Measurements from ENCODE around the gene ALG12. TPM values are rescaled to one million over a fixed set of nuclear protein-coding genes. Genes with fewer than 3 reads are reported as not detected.

Gene ALG12
- total RNA-seq, 1 donor = 20.3 TPM

DNA sequence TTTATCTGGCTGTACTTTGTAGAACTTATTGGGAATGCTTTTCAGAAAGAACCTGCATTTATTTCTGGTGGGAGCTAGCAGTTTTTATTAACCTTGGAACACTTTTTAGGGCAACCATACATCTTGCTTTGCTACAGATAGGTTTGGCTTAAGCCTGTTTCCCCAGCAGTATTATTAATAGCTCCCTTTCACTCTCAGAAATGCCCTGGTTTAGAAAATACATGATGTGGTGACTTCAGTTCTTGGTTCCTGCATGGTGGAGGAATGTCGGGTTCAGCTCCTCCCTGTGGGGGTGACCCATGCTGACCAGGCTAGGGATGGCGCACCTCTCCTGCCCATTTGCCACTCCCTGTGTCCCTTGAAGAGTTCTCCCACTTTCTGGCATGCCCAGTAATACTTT lies 36.4 kb downstream of the ALG12 start:
- H3K4me3 ChIP-seq (ENCODE audit: low read depth, low read length) = no peak overlapping the region
- TF ChIP-seq, protein P1, sequence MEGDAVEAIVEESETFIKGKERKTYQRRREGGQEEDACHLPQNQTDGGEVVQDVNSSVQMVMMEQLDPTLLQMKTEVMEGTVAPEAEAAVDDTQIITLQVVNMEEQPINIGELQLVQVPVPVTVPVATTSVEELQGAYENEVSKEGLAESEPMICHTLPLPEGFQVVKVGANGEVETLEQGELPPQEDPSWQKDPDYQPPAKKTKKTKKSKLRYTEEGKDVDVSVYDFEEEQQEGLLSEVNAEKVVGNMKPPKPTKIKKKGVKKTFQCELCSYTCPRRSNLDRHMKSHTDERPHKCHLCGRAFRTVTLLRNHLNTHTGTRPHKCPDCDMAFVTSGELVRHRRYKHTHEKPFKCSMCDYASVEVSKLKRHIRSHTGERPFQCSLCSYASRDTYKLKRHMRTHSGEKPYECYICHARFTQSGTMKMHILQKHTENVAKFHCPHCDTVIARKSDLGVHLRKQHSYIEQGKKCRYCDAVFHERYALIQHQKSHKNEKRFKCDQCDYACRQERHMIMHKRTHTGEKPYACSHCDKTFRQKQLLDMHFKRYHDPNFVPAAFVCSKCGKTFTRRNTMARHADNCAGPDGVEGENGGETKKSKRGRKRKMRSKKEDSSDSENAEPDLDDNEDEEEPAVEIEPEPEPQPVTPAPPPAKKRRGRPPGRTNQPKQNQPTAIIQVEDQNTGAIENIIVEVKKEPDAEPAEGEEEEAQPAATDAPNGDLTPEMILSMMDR (IDR thresholded peaks at IDR 0.05; ENCODE audit: insufficient read depth, low read depth, low read length) = no peak
- no peak for DNase-seq (ENCODE audit: low read depth)

DNA sequence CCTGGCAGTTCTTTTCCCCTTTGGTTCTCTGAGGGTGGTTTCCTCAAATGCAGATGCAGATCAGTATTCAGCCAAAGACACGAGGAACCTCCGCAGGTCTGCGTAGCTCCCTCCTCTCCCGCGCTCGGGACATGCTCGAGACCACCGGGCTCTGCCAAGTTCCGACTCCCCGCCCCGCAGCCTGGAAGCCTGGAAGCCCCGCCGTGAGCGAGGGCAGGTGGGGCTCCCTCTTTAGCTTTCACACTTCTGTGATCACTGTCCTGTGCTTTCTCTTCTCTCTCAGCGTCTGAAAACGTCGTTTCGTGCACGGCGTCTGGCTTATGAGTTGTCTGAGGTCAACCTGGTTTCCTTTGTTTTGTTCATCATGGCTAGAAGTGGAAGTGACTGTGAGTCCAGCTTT lies 38.0 kb downstream of the ALG12 start:
- DNase-seq (ENCODE audit: low read depth) = no peak
- TF ChIP-seq, protein P1 (IDR thresholded peaks at IDR 0.05; ENCODE audit: insufficient read depth, low read depth, low read length) = no peak
- H3K4me3 ChIP-seq (ENCODE audit: low read depth, low read length) = no peak overlapping the region

DNA sequence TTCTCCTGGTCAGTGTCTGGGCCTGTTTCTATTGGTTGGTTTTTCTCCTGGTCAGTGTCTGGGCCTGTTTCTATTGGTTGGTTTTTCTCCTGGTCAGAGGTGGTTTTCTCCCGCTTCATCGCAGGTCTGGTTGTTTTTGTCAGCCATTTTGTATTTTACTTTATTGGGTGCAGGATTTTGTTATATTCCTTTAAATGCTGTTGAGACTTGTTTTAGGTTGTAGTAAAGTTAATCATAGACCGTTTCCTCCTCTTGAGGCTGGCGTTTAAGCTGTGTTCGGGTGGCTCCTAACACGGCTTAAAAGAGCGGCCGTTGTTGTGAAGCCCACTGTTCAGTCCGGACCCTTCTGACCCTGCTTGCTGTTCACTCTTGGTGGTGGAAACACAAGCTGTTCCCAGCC lies 38.4 kb downstream of the ALG12 start:
- H3K4me3 ChIP-seq (ENCODE audit: low read depth, low read length) = no peak overlapping the region
- TF ChIP-seq, protein P1 (IDR thresholded peaks at IDR 0.05; ENCODE audit: insufficient read depth, low read depth, low read length) = no peak
- DNase-seq (ENCODE audit: low read depth) = no peak

DNA sequence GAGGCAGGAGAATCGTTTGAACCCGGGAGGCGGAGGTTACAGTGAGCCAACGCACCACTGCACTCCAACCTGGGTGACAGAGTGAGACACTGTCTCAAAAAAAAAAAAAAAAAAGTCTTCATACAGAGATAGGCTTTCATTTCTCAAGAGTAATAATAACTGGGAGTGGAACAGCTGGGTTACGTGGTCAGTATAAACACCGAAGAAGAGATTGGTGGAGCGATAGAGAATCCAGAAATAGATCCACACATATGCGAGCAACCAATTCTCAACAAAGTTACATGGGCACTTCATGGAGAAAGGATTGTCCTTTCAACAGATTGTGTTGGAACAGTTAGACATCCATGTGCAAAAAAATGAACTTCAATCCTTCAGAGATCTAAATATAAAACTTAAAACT lies 40.0 kb downstream of the ALG12 start:
- TF ChIP-seq, protein P1 (IDR thresholded peaks at IDR 0.05; ENCODE audit: insufficient read depth, low read depth, low read length) = no peak
- DNase-seq (ENCODE audit: low read depth) = no peak

DNA sequence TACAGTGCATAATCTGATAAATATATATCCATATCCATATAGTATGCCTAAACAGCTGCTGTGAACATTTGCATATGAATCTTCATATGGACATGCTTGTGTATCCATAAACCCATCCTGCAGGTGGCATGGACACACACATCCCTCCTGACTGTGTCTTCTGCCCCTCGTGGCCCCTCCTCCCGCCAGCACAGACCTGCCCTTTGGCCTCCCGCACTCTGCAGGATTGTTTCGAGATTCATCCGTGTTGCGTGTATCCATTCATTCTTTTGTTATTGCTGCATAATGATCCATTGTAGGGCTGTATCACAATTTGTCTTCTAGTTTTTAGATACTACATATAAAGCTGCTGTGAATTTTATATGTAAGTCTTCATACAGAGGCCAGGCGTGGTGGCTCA lies 40.6 kb downstream of the ALG12 start:
- DNase-seq (ENCODE audit: low read depth) = no peak
- no peak overlapping the region for H3K4me3 ChIP-seq (ENCODE audit: low read depth, low read length)
- TF ChIP-seq, protein P1 (IDR thresholded peaks at IDR 0.05; ENCODE audit: insufficient read depth, low read depth, low read length) = no peak

More for the DNA sequence above, 40.0 kb downstream of the ALG12 start:
- no peak overlapping the region for H3K4me3 ChIP-seq (ENCODE audit: low read depth, low read length)

DNA sequence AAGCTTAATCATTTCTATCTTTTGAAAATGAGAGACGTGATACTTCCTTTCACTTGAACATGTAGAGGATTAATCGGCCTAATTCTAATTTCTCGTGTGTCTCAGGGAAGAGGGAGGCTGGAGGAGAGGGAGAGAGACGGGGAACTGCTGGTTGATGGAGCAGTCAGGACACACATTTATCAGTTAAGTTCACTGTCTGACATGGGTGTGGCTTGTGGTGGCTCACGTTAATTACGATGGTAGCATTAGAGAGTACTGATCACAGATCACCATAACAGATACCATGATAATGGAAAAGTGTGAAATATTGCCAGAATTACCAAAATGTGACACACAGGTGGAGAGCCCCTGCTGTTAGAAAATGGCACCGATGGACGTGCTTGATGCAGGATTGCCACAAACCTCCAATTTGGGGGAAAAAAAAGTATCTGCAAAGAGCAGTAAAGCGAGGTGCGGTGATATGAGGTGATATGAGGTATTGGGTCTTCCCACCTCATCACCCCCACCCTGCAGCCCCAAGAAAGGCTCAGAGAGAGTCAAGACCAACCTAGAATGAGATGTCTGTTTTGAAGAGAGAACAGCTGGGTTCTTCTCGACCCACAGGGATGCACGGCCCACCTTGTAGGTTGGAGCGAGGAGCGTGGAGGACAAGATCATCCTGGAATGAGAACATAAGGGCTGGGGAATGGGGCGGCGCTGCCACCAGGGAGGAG lies 44.9 kb downstream of the ALG12 start:
- DNase-seq (ENCODE audit: low read depth) = no peak
- TF ChIP-seq, protein P1 (IDR thresholded peaks at IDR 0.05; ENCODE audit: insufficient read depth, low read depth, low read length) = no peak
- no peak overlapping the region for H3K4me3 ChIP-seq (ENCODE audit: low read depth, low read length)

DNA sequence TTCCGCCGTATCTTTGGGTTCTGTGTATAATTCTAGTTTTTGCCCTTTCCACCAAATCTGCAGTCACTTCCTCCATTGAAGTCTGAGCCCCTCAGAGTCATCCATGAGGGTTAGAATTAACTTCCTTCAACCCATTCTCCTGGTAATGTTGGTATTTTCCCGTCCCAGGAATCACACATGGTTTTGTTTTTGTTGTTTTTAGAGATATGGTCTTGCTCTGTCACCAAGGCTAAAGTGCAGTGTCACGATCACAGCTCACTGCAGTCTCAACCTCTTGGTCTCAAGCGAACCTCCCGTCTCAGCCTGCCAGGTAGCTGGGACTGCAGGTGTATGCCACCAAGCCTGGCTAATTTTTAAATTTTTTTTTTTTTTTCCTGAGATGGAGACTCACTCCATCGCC lies 45.9 kb downstream of the ALG12 start:
- H3K4me3 ChIP-seq (ENCODE audit: low read depth, low read length) = no peak overlapping the region
- TF ChIP-seq, protein P1 (IDR thresholded peaks at IDR 0.05; ENCODE audit: insufficient read depth, low read depth, low read length) = no peak
- no peak for DNase-seq (ENCODE audit: low read depth)
